PC-9 (cell line): ENCODE results near the gene SUV39H1. TPM values are rescaled to one million over a fixed set of nuclear protein-coding genes. Genes with fewer than 3 reads are reported as not detected.
"Not testable (repeated sequence)": the region's sequence is repeated elsewhere in the genome, so short reads cannot be mapped to it uniquely, and the experiment has no call there.

Experiments
- BruUV-seq: library from RNA; stranded (reverse); fragments of 400-500 nt; replicated peaks from 2 replicates; lab custom pipeline; 2021; lab: Mats Ljungman, UMichigan
- CTCF ChIA-PET: fragments of 300-600 bp; sonication (Branson Sonifier 250); formaldehyde crosslinking; loops from one replicate; lab custom pipeline; 2022; ENCODE audit warnings: antibody characterized with exemption; lab: Charles Lee
- POLR2A ChIA-PET: fragments of 300-600 bp; sonication (Branson Sonifier 250); formaldehyde crosslinking; loops from one replicate; lab custom pipeline; 2022; ENCODE audit warnings: antibody characterized with exemption; ENCODE audit not compliant: unreplicated experiment; lab: Charles Lee
- DNase-seq, 2 experiments: peaks; one replicate each; pipeline versions ENCODE4 v3.0.0 to v3.0.0-alpha.2; 2015 to 2022; ENCODE audit warnings: mixed read lengths in 1 of 2
- H2AFZ ChIP-seq: fragments of 200-600 bp; sonication (generic); 2 replicates; pipeline ENCODE4 v1.8.1; 2017; ENCODE audit warnings: antibody characterized with exemption
- H3F3A ChIP-seq: fragments of 200-600 bp; sonication (generic); 2 replicates; pipeline ENCODE4 v1.8.1; 2017; ENCODE audit warnings: antibody characterized with exemption, mild to moderate bottlenecking, low read depth; ENCODE audit not compliant: insufficient read depth
- H3K27ac ChIP-seq: fragments of 200-600 bp; sonication (generic); 2 replicates; pipeline ENCODE4 v1.6.1; 2016; ENCODE audit warnings: mixed run types
- H3K27me3 ChIP-seq: fragments of 200-600 bp; sonication (generic); 2 replicates; pipeline ENCODE4 v1.6.1; 2016; ENCODE audit warnings: low read depth, mixed run types; ENCODE audit not compliant: insufficient read depth
- H3K36me3 ChIP-seq: fragments of 200-600 bp; sonication (generic); 2 replicates; pipeline ENCODE4 v1.6.1; 2016; ENCODE audit warnings: low read depth, mixed run types
- H3K4me1 ChIP-seq: fragments of 200-600 bp; sonication (generic); replicated peaks from 2 replicates; pipeline ENCODE4 v1.6.1; 2016; ENCODE audit warnings: mixed run types; ENCODE audit not compliant: insufficient read depth
- H3K4me2 ChIP-seq: fragments of 200-600 bp; sonication (generic); 2 replicates; pipeline ENCODE4 v1.6.1; 2017; ENCODE audit warnings: mixed run types
- H3K4me3 ChIP-seq: fragments of 200-600 bp; sonication (generic); 2 replicates; pipeline ENCODE4 v1.6.1; 2016; ENCODE audit warnings: mixed run types
- H3K79me2 ChIP-seq: fragments of 200-600 bp; sonication (generic); 2 replicates; pipeline ENCODE4 v1.6.1; 2017; ENCODE audit warnings: low read depth, mixed run types
- H3K9me2 ChIP-seq: fragments of 200-600 bp; sonication (generic); 2 replicates; pipeline ENCODE4 v1.8.1; 2017; ENCODE audit warnings: mild to moderate bottlenecking; ENCODE audit not compliant: insufficient read depth
- H3K9me3 ChIP-seq: fragments of 200-600 bp; sonication (generic); 2 replicates; pipeline ENCODE4 v1.8.1; 2016; ENCODE audit warnings: low read depth; ENCODE audit not compliant: insufficient read depth
- H4K20me1 ChIP-seq: fragments of 200-600 bp; sonication (generic); 2 replicates; pipeline ENCODE4 v1.8.1; 2017; ENCODE audit not compliant: insufficient read depth
- CTCF ChIP-seq: fragments of 200-600 bp; sonication (generic); conservative IDR thresholded peaks from 2 replicates; pipeline ENCODE4 v1.6.1; 2017; ENCODE audit warnings: mixed run types, antibody characterized with exemption, mild to moderate bottlenecking, moderate library complexity
- EZH2 ChIP-seq: fragments of 200-600 bp; sonication (generic); IDR thresholded peaks from 2 replicates; pipeline ENCODE4 v1.8.0; 2017; ENCODE audit warnings: antibody characterized with exemption, low read depth
- intact Hi-C: fragments of 100-400 bp; cut with micrococcal nuclease; formaldehyde crosslinking; loops from one replicate; pipeline ENCODE4 v1.10.0; 2022; ENCODE audit not compliant: unreplicated experiment
- total RNA-seq: library from RNA; stranded (reverse); gene quantifications from 2 replicates; pipeline ENCODE4 v1.2.3, GENCODE V29; 2021

SUV39H1 gene
- total RNA-seq, 1 experiment from 2014 or later, result 11.7 TPM

- H4K20me1 ChIP-seq, H2AFZ ChIP-seq, H3K9me2 ChIP-seq, H3K27me3 ChIP-seq, intact Hi-C loops, POLR2A ChIA-PET, CTCF ChIA-PET, H3F3A ChIP-seq, H3K27ac ChIP-seq, H3K4me1 ChIP-seq, H3K4me2 ChIP-seq, H3K79me2 ChIP-seq, H3K36me3 ChIP-seq, DNase-seq, H3K4me3 ChIP-seq, BruUV-seq, H3K9me3 ChIP-seq: not testable (repeated sequence)
Observed at GRCh38 chrX:48659686-48660085, 36.8 kb upstream of the SUV39H1 start.

GRCh38 chrX:48663241-48663640 lies 33.3 kb upstream of the SUV39H1 start:
- no peaks in the 10 kb centered on the region for H3K27me3 ChIP-seq
- no peaks in the 10 kb centered on the region for H3K36me3 ChIP-seq
- DNase-seq, result no peak
- no peaks in the 10 kb centered on the region for H3F3A ChIP-seq
- no TSS peak for BruUV-seq
- intact Hi-C loops, result no loop called here
- H4K20me1 ChIP-seq, result no peaks in the 10 kb centered on the region
- CTCF ChIA-PET, result no interaction called here
- H3K9me3 ChIP-seq, result no peaks in the 10 kb centered on the region
- H3K4me2 ChIP-seq, result no peak overlapping the region
- no peak overlapping the region for H2AFZ ChIP-seq
- H3K27ac ChIP-seq, result no peak overlapping the region
- H3K79me2 ChIP-seq, result no peaks in the 10 kb centered on the region
- H3K4me1 ChIP-seq, result no peaks in the 10 kb centered on the region
- TF ChIP-seq CTCF (no peak), EZH2 (no peak)
- no peaks in the 10 kb centered on the region for H3K9me2 ChIP-seq
- POLR2A ChIA-PET, result no interaction called here
- no peak overlapping the region for H3K4me3 ChIP-seq

- POLR2A ChIA-PET, result no interaction called here
- CTCF ChIA-PET, result no interaction called here
- TF ChIP-seq CTCF (no peak), EZH2 (no peak)
- Histone ChIP-seq H3K27me3 (no peaks in the 10 kb centered on the region), H3K9me3 (no peaks in the 10 kb centered on the region), H3K79me2 (no peaks in the 10 kb centered on the region), H4K20me1 (no peaks in the 10 kb centered on the region), H3K36me3 (no peaks in the 10 kb centered on the region), H3K4me1 (no peaks in the 10 kb centered on the region), H3K4me3 (no peak overlapping the region), H3K9me2 (no peaks in the 10 kb centered on the region), H2AFZ (no peak overlapping the region), H3K27ac (no peak overlapping the region), H3F3A (no peaks in the 10 kb centered on the region), H3K4me2 (no peak overlapping the region)
- intact Hi-C loops, result no loop called here
- no TSS peak for BruUV-seq
- no peak for DNase-seq
Observed at GRCh38 chrX:48664156-48664555, 32.4 kb upstream of the SUV39H1 start.

- no TSS peak for BruUV-seq
Observed at GRCh38 chrX:48665991-48666390, 30.5 kb upstream of the SUV39H1 start.

More at GRCh38 chrX:48665991-48666390, 30.5 kb upstream of the SUV39H1 start:
- no peak for DNase-seq
- Histone ChIP-seq H3K36me3 (no peaks in the 10 kb centered on the region), H2AFZ (no peak overlapping the region), H3K27ac (no peak overlapping the region), H3K9me2 (no peaks in the 10 kb centered on the region), H3K27me3 (no peaks in the 10 kb centered on the region), H3K9me3 (no peaks in the 10 kb centered on the region), H3F3A (no peaks in the 10 kb centered on the region), H4K20me1 (no peaks in the 10 kb centered on the region), H3K4me2 (no peak overlapping the region), H3K4me1 (no peaks in the 10 kb centered on the region), H3K4me3 (no peak overlapping the region), H3K79me2 (no peaks in the 10 kb centered on the region)
- intact Hi-C loops, result no loop called here
- CTCF ChIA-PET, result no interaction called here
- TF ChIP-seq EZH2, result no peak
- no peak for TF ChIP-seq CTCF
- POLR2A ChIA-PET, result no interaction called here
